ENCODE results near the gene CAMK2D.
"Not testable (repeated sequence)": the region's sequence is repeated elsewhere in the genome, so short reads cannot be mapped to it uniquely, and the experiment has no call there.

Gene CAMK2D

GRCh38 chr4:113691676-113692075, 69.9 kb downstream of the CAMK2D start:
- Histone ChIP-seq H2AK5ac (ENCODE audit: low read length) (no peak overlapping the region), H4K12ac (ENCODE audit: low read depth, low read length) (no peak overlapping the region)

GRCh38 chr4:113689394-113689793, 72.1 kb downstream of the CAMK2D start:
- Histone ChIP-seq H3K14ac (ENCODE audit: low read length) (no peak overlapping the region), H2BK120ac (ENCODE audit: insufficient read depth, low read length, poor library complexity) (no peak overlapping the region), H3K27ac (ENCODE audit: low read depth, low read length) (no peak overlapping the region), H3K27me3 (ENCODE audit: insufficient read depth, low read length) (no peaks in the 10 kb centered on the region), H3K18ac (ENCODE audit: low read length) (no peak overlapping the region), H3K36me3 (ENCODE audit: control insufficient read depth in 1 of 2, insufficient read depth in 2 of 2, low read length in 2 of 2) (no peaks in the 10 kb centered on the region), H3K4me3 (ENCODE audit: low read depth, low read length) (no peak overlapping the region), H4K91ac (ENCODE audit: low read depth, low read length) (no peak overlapping the region), H3K4me1 (ENCODE audit: control insufficient read depth in 1 of 2, insufficient read depth in 2 of 2, low read length in 2 of 2) (no peaks in the 10 kb centered on the region), H2AFZ (ENCODE audit: insufficient read depth, low read length, poor library complexity) (no peak overlapping the region), H3K9ac (ENCODE audit: low read length) (no peak overlapping the region), H3K9me3 (ENCODE audit: insufficient read depth, low read depth, low read length) (no peaks in the 10 kb centered on the region), H3K23ac (ENCODE audit: low read length) (no peak overlapping the region), H3K4ac (ENCODE audit: low read depth, low read length) (no peak overlapping the region), H3K4me2 (ENCODE audit: low read length) (no peak overlapping the region), H3K79me1 (ENCODE audit: low read length) (no peaks in the 10 kb centered on the region), H3K79me2 (ENCODE audit: control insufficient read depth, insufficient read depth, low read length, poor library complexity) (no peaks in the 10 kb centered on the region), H4K12ac (ENCODE audit: low read depth, low read length) (no peak overlapping the region), H2AK5ac (ENCODE audit: low read length) (no peak overlapping the region), H2BK12ac (ENCODE audit: low read length) (no peak overlapping the region), H4K8ac (ENCODE audit: low read depth, low read length) (no peak overlapping the region), H2BK5ac (ENCODE audit: low read depth, low read length, poor library complexity) (no peak overlapping the region)
- no peak for DNase-seq
- WGBS (ENCODE audit: extremely low coverage, insufficient coverage, insufficient read length), result no CpG with 5 or more reads among the region's 1 CpG

More at GRCh38 chr4:113691676-113692075, 69.9 kb downstream of the CAMK2D start:
- H2BK12ac ChIP-seq (ENCODE audit: low read length), result no peak overlapping the region
- no peak overlapping the region for H3K4me2 ChIP-seq (ENCODE audit: low read length)
- H3K4me1 ChIP-seq (ENCODE audit: control insufficient read depth in 1 of 2, insufficient read depth in 2 of 2, low read length in 2 of 2), result no peaks in the 10 kb centered on the region
- no peak overlapping the region for H2BK120ac ChIP-seq (ENCODE audit: insufficient read depth, low read length, poor library complexity)
- DNase-seq, result no peak
- no peaks in the 10 kb centered on the region for H3K36me3 ChIP-seq (ENCODE audit: control insufficient read depth in 1 of 2, insufficient read depth in 2 of 2, low read length in 2 of 2)
- H3K27me3 ChIP-seq (ENCODE audit: insufficient read depth, low read length), result no peaks in the 10 kb centered on the region
- no CpG with 5 or more reads among the region's 2 CpGs for WGBS (ENCODE audit: extremely low coverage, insufficient coverage, insufficient read length)
- H3K27ac ChIP-seq (ENCODE audit: low read depth, low read length), result no peak overlapping the region
- no peak overlapping the region for H3K4me3 ChIP-seq (ENCODE audit: low read depth, low read length)
- no peak overlapping the region for H3K9ac ChIP-seq (ENCODE audit: low read length)
- no peak overlapping the region for H2BK5ac ChIP-seq (ENCODE audit: low read depth, low read length, poor library complexity)
- H3K18ac ChIP-seq (ENCODE audit: low read length), result no peak overlapping the region
- H3K14ac ChIP-seq (ENCODE audit: low read length), result no peak overlapping the region
- no peak overlapping the region for H2AFZ ChIP-seq (ENCODE audit: insufficient read depth, low read length, poor library complexity)
- H3K9me3 ChIP-seq (ENCODE audit: insufficient read depth, low read depth, low read length), result no peaks in the 10 kb centered on the region
- H3K79me2 ChIP-seq (ENCODE audit: control insufficient read depth, insufficient read depth, low read length, poor library complexity), result no peaks in the 10 kb centered on the region
- H3K4ac ChIP-seq (ENCODE audit: low read depth, low read length), result no peak overlapping the region
- H4K91ac ChIP-seq (ENCODE audit: low read depth, low read length), result no peak overlapping the region
- H4K8ac ChIP-seq (ENCODE audit: low read depth, low read length), result no peak overlapping the region
- no peaks in the 10 kb centered on the region for H3K79me1 ChIP-seq (ENCODE audit: low read length)
- H3K23ac ChIP-seq (ENCODE audit: low read length), result no peak overlapping the region

- no peaks in the 10 kb centered on the region for H3K79me2 ChIP-seq (ENCODE audit: control insufficient read depth, insufficient read depth, low read length, poor library complexity)
- H2BK5ac ChIP-seq (ENCODE audit: low read depth, low read length, poor library complexity), result no peak overlapping the region
- no peak overlapping the region for H3K4ac ChIP-seq (ENCODE audit: low read depth, low read length)
- no peak overlapping the region for H3K9ac ChIP-seq (ENCODE audit: low read length)
- H3K27ac ChIP-seq (ENCODE audit: low read depth, low read length), result no peak overlapping the region
- no peak overlapping the region for H3K23ac ChIP-seq (ENCODE audit: low read length)
- no peak for DNase-seq
- no CpG with 5 or more reads among the region's 4 CpGs for WGBS (ENCODE audit: extremely low coverage, insufficient coverage, insufficient read length)
- H2AFZ ChIP-seq (ENCODE audit: insufficient read depth, low read length, poor library complexity), result no peak overlapping the region
- H4K91ac ChIP-seq (ENCODE audit: low read depth, low read length), result no peak overlapping the region
- no peaks in the 10 kb centered on the region for H3K4me1 ChIP-seq (ENCODE audit: control insufficient read depth in 1 of 2, insufficient read depth in 2 of 2, low read length in 2 of 2)
- H2AK5ac ChIP-seq (ENCODE audit: low read length), result no peak overlapping the region
- H3K79me1 ChIP-seq (ENCODE audit: low read length), result no peaks in the 10 kb centered on the region
- H4K12ac ChIP-seq (ENCODE audit: low read depth, low read length), result no peak overlapping the region
- H3K14ac ChIP-seq (ENCODE audit: low read length), result no peak overlapping the region
- no peak overlapping the region for H2BK120ac ChIP-seq (ENCODE audit: insufficient read depth, low read length, poor library complexity)
- no peaks in the 10 kb centered on the region for H3K36me3 ChIP-seq (ENCODE audit: control insufficient read depth in 1 of 2, insufficient read depth in 2 of 2, low read length in 2 of 2)
- no peaks in the 10 kb centered on the region for H3K27me3 ChIP-seq (ENCODE audit: insufficient read depth, low read length)
- H2BK12ac ChIP-seq (ENCODE audit: low read length), result no peak overlapping the region
- no peak overlapping the region for H3K18ac ChIP-seq (ENCODE audit: low read length)
- H3K4me2 ChIP-seq (ENCODE audit: low read length), result no peak overlapping the region
- no peak overlapping the region for H4K8ac ChIP-seq (ENCODE audit: low read depth, low read length)
- H3K4me3 ChIP-seq (ENCODE audit: low read depth, low read length), result no peak overlapping the region
- no peaks in the 10 kb centered on the region for H3K9me3 ChIP-seq (ENCODE audit: insufficient read depth, low read depth, low read length)
Observed at GRCh38 chr4:113687067-113687718, 74.3 kb downstream of the CAMK2D start.

- not testable (repeated sequence) for H3K79me1 ChIP-seq (ENCODE audit: low read length); H2BK12ac ChIP-seq (ENCODE audit: low read length); H2BK5ac ChIP-seq (ENCODE audit: low read depth, low read length, poor library complexity); H3K27ac ChIP-seq (ENCODE audit: low read depth, low read length); H3K23ac ChIP-seq (ENCODE audit: low read length); H4K12ac ChIP-seq (ENCODE audit: low read depth, low read length); H3K79me2 ChIP-seq (ENCODE audit: control insufficient read depth, insufficient read depth, low read length, poor library complexity); H2AFZ ChIP-seq (ENCODE audit: insufficient read depth, low read length, poor library complexity); H4K8ac ChIP-seq (ENCODE audit: low read depth, low read length); H2AK5ac ChIP-seq (ENCODE audit: low read length); H3K4me2 ChIP-seq (ENCODE audit: low read length); H3K4me1 ChIP-seq (ENCODE audit: control insufficient read depth in 1 of 2, insufficient read depth in 2 of 2, low read length in 2 of 2); H3K18ac ChIP-seq (ENCODE audit: low read length); H3K4ac ChIP-seq (ENCODE audit: low read depth, low read length); H3K9ac ChIP-seq (ENCODE audit: low read length); DNase-seq; H3K14ac ChIP-seq (ENCODE audit: low read length); H3K4me3 ChIP-seq (ENCODE audit: low read depth, low read length); H4K91ac ChIP-seq (ENCODE audit: low read depth, low read length); H3K36me3 ChIP-seq (ENCODE audit: control insufficient read depth in 1 of 2, insufficient read depth in 2 of 2, low read length in 2 of 2); H2BK120ac ChIP-seq (ENCODE audit: insufficient read depth, low read length, poor library complexity); H3K9me3 ChIP-seq (ENCODE audit: insufficient read depth, low read depth, low read length); H3K27me3 ChIP-seq (ENCODE audit: insufficient read depth, low read length)
- no CpG with 5 or more reads among the region's 4 CpGs for WGBS (ENCODE audit: extremely low coverage, insufficient coverage, insufficient read length)
Observed at GRCh38 chr4:113685157-113685556, 76.4 kb downstream of the CAMK2D start.

All from trophoblast cell (in vitro differentiated cells and primary cell).